Vagina (tissue), 2 donors: Measurements from ENCODE around the gene STK35.

ENCODE experiments used
- POLR2AphosphoS5 ChIP-seq, 2 donors: sonication (generic); formaldehyde crosslinking; IDR thresholded peaks; one replicate each; pipeline ENCODE4 v1.9.0; 2017; ENCODE audit warnings: antibody characterized with exemption in 2 of 2, mild to moderate bottlenecking in 2 of 2, low read depth in 1 of 2; ENCODE audit not compliant: insufficient read depth in 1 of 2
- TF ChIP-seq, protein P1 (sequence below), 3 experiments: fragments of 450-650 bp in 2 of 3; fragments of 200-600 bp in 1 of 3; sonication (generic) in 1 of 3; IDR thresholded peaks; one replicate each; pipeline ENCODE4 v1.5.1; 2017 to 2019; ENCODE audit warnings: antibody characterized with exemption in 3 of 3, mild to moderate bottlenecking in 2 of 3, moderate library complexity in 2 of 3

DNA sequence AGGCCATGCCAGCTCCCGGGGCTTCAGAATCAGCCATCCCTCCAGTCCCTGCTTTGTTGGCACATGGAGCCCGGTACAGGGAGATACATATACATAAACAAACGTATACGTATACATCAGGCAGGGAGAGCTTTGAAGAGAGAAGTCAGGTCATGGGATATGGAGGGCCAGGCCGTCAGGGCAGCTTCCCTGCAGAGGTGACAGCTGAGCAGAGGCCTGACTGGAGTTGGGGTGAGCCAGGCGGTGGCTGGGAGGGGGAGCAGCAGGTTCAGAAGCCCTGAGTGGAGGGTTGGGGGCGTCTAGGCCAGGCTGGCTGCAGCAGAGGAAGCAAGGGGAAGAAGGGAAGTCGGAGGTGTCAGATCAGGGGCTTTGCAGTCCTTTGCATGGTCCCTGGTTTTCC, 61.7 kb downstream of the STK35 start:
- TF ChIP-seq, protein P1, sequence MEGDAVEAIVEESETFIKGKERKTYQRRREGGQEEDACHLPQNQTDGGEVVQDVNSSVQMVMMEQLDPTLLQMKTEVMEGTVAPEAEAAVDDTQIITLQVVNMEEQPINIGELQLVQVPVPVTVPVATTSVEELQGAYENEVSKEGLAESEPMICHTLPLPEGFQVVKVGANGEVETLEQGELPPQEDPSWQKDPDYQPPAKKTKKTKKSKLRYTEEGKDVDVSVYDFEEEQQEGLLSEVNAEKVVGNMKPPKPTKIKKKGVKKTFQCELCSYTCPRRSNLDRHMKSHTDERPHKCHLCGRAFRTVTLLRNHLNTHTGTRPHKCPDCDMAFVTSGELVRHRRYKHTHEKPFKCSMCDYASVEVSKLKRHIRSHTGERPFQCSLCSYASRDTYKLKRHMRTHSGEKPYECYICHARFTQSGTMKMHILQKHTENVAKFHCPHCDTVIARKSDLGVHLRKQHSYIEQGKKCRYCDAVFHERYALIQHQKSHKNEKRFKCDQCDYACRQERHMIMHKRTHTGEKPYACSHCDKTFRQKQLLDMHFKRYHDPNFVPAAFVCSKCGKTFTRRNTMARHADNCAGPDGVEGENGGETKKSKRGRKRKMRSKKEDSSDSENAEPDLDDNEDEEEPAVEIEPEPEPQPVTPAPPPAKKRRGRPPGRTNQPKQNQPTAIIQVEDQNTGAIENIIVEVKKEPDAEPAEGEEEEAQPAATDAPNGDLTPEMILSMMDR (IDR thresholded peaks at IDR 0.05): no peak
- TF ChIP-seq POLR2AphosphoS5 (IDR thresholded peaks at IDR 0.05; ENCODE audit: insufficient read depth in 1 of 2, low read depth in 1 of 2): no peak
